Fibroblast of peridontal ligament (primary cell): ENCODE measurements around the gene CCNY.
"Not testable (repeated sequence)": the region's sequence is repeated elsewhere in the genome, so short reads cannot be mapped to it uniquely, and the experiment has no call there.

Experiments
- DNase-seq: peaks from one replicate; pipeline ENCODE4 v3.0.0-alpha.2; 2010; ENCODE audit errors: extremely low read depth

CCNY gene

DNA sequence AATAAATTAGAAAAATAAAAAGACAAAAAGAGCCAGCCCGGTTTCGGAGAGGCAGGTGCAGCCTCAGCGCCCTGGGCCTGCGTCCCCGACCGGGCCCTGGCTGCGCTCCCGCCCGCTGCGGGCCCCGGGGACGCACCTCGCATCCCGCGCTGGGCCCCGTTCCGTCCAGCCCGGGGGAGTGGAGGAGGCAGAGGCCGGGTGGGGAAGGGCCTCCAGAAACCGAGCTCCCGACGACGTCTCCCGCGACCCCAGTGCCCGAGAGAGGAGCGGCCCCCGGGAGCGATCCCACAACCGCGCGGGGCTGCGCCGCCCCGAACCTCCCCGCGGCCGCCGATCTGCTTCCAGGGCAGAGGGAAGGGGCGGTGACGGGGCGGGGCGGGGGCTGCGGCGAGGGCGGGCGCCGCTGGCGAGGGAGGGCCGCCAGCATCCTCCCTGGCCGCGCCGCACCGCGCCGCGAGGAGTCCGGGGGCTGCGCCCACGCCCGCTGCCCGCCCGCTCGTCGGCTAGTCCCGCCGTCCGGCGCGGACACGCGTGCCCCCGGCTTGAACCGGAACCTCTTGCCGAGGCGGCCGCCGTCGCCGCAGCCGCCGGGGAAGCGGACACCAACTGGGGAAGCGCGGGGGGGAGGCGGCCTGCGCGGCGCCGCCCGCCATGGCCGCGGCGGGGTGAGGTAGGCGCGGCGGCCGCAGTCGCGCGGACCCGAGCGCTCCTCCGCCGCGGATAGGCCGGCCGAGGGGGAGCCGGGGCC is at the start of gene CCNY:
Gene CCNY (plus strand): TSS at position 426 of the 748 bp plus-strand sequence. CDS start 545 bp downstream, outside the sequence.
- DNase-seq: no peak

DNA sequence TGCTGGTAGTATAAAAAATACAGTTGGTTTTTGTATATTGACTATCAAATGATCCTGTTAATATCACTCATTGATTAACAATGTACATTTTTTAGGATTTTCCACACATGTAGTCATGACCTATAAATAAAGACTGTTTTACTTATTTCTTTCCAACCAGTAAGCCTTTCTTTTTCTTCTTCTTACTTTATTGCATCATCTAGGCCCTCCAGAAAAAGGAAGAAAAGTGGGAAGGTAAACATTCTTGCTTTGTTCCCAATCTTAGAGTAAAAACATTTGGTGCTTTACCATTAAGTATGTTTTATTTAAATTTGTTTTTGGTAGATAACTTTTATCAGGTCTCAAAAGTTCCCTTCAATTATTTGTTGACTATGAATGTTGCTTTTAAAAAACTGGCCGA is 47.1 kb upstream of the CCNY start:
- DNase-seq: no peak

GRCh38 chr10:35294506-35294905 is 41.8 kb upstream of the CCNY start:
- no peak for DNase-seq

DNA sequence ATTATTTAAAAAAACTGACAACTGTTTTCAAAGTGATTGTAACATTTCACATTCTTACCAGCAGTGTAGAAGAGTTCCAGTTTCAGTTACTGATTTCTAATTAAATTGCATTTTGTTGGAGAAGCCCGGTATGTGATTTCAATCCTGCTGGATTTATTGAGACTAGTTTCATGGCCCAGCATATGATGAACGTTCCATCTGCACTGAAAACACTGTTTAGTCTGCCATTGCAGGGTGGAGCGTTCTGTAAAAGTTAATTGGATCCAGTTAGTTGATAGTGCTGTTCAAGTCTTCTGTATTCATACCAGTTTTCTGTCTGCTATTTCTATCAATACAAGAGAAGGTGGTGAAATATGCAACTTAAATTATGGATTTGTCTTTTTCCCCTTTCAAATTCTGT is 37.3 kb upstream of the CCNY start:
- DNase-seq: peak; percentile 13

- peak; percentile 86 for DNase-seq
These were observed 36.1 kb upstream of the CCNY start for GRCh38 chr10:35300063-35300699.

DNA sequence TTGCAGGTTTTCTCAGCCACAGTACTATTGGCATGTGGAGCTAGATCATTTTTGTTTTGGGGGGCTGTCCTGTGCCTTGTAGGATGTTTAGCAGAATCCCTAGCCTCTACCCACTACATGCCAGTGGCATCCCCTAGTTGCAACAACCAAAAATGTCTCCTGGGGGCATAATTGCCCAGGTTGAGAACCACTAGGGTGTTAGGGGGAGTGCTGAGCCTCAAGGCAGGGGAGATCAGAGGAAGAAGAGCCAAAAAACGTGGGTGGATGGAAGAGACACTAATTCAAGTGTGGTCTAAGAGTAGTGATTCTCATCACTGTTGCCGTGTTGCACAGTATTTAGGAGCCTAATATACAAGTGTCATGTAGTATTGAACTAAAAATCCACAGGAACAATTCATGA is 31.7 kb upstream of the CCNY start:
- no peak for DNase-seq

- DNase-seq: peak; percentile 35
These were observed 29.5 kb upstream of the CCNY start for GRCh38 chr10:35306852-35307251.

DNA sequence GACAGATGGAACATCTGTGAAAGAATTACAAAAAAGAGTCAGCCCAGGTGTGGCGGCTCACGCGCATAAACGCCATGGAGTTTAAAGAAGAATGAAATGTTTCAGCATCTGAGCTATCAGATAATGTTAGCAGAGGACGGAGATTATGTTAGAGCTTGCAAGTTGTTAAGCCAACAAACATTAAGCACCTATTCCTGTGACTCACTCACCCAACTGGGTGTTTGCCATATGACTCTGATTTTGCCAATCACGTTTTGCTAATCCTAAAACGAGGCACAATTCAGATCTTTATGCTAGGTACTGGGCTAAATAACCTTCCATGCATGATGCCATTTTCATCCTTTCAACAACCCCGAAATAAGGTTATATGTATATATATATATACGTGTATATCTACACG is 29.0 kb upstream of the CCNY start:
- DNase-seq: peak; percentile 33

GRCh38 chr10:35308809-35309208 is 27.5 kb upstream of the CCNY start:
- no peak for DNase-seq

DNA sequence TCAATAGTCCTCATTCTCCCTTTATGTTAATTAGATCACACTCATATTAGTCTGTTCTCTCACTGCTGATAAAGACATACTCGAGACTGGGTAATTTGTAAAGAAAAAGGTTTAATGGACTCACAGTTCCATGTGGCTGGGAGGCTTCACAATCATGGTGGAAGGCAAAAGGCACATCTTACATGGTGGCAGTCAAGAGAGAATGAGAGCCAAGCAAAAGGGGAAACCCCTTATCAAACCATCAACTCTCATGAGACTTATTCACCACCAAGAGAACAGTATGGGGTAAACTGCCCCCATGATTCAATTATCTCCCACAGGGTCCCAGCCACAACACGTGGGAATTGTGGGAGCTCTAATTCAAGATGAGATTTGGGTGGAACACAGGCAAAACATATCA is 22.2 kb upstream of the CCNY start:
- not testable (repeated sequence) for DNase-seq

DNA sequence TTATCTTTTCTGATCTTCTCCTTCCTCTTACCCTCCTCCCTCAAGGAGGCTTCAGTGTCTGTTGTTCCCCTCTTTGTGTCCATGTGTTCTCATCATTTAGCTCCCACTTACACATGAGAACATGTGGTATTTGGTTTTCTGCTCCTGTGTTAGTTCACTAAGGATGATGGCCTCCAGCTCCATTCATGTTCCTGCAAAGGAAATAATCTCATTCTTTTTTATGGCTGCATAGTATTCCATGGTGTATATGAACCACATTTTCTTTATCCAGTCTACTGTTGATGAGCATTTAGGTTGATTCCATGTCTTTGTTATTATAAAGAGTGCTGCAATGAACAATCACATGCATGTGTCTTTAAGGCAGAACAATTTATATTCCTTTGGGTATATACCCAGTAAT is 21.1 kb upstream of the CCNY start:
- not testable (repeated sequence) for DNase-seq

DNA sequence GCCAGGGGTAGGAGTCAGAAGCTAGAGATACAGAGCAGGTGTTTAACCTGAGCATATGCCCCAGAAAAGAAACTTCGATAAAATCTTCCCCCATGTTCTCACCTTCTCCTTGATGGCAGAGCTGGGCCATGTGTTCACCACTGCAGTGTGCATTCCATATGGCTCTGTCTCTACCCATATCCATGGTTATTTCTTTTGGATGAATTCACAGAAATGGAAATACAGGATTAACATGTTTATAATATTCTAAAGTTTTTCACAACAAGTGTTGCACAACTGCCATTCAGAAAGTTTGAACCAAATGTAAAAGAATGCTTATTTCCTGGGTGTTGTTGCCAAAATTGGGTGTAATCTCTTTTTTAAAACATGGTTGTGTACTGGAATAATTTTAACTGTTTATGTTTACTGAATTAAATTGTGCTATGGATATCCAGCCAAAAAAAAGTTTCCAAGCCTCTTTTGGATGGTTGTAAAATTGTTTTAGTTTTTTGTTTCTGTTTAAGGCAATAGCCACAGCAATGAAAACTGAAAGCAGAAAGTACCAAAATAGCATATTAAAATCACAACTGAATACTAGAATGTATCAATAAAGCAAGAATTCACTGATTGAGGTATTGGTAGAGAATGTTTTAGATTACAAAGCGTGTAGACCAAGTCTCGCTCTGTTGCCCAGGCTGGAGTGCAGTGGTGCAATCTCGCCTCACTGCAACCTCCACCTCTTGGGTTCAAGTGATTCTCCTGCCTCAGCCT is 19.9 kb upstream of the CCNY start:
- no peak for DNase-seq

DNA sequence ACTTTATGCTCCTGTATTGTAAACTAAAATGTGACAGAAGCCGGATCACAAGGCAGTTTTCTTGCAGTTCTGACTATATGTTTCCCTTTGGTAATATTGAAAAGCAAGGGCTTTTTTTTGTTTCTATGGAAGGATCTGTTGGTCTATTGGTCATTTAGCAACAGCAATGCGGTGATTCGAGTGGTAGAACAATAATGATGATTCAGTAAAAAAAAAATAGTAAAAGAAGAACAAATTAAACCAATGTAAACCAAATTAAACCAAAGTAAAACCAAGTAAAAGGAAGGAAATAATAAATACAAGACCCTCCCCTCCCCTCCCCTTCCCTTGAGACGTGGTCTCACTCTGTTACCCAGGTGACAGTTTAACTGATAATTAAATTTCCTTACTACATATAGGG is 17.8 kb upstream of the CCNY start:
- no peak for DNase-seq

DNA sequence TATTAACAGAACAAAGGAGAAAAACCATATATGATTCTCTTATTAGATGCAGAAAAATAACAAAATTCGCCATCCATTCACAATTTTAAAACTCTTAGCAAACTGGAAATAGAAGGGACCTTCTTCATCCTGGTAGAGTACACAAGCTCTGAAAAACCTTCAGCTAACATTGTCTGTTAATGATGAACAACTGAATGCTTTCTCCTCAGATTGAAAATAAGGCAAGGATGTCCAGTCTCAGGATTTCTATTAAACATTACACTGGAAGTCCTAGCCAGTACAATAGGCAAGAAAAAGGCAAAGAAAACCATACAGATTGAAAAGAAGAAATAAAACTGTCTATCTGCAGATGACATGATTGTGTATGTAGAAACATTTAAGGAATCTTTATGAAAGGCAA is 16.0 kb upstream of the CCNY start:
- DNase-seq: no peak

- no peak for DNase-seq
These were observed 13.7 kb upstream of the CCNY start for GRCh38 chr10:35322636-35323035.

- DNase-seq: peak; percentile 75
These were observed 12.1 kb upstream of the CCNY start for GRCh38 chr10:35324196-35324595.

DNA sequence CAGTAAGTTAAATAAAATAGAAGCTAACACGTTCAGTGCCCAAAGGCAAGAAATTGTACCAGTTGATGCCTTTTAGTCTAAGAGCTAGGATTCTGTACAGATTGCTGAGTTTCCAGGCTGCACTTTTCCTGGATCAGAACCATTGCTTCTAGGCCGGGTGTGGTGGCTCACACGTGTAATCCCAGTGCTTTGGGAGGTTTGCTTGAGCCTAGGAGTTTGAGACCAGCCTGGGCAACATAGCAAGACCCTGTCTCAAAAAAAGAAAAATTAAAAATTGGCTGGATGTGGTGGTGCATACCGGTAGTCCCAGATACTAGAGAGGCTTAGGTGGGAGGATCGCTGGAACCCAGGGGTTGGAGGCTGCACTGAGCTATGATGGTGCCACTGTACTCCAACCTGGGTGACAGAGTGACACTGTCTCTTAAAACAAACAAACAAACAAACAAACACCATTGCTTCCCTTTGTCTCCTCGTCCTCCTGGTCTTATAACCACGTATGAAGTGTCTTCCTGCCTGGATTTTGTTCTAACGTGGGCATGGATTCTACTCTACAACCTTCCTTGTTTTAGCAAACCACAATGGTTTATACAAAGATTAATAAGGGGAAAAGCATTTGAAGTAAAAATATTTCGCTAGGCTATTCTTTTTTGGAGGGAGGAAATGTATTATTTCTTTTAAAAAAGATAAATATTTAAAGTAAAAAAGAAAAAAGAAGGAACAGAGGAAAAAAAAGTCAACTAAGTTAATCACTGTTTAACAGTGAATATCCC is 9.7 kb upstream of the CCNY start:
- no peak for DNase-seq

DNA sequence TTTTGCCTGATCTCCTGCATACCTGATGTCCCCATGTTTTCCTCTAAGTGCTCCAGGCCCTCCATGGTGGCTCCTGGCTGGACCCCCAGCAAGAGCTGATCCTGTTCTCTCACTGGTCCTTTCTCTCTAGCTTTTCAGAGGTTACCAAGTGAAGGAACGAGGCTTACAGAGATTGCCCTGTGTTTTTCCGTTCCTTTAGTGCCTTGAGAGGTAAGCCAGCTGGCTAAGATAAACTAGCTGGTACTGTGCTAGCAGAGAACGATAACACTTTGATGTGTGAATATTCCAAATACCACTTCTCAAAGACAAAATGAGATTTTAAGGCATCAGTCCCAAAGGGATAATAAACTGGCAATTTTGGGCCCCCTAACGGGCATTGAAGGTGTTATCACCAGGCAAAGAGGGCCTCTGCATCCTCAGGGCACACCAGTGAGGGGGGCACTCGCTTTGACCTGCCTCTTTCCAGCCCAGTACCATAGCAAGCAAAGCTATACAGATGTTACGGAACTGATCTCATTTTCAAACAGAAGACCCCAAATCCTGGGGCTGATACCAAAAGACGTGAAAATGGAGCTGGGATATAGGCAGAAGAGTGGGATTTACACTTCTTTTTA is 8.4 kb upstream of the CCNY start:
- DNase-seq: no peak

- DNase-seq: peak; percentile 68
These were observed 7.8 kb upstream of the CCNY start for GRCh38 chr10:35328404-35329037.

- DNase-seq: no peak
These were observed 6.8 kb upstream of the CCNY start for GRCh38 chr10:35329520-35329919.
